Ureter (tissue), 1 donor: Measurements from ENCODE around the gene FSIP2. TPM values are rescaled to one million over a fixed set of nuclear protein-coding genes. Genes with fewer than 3 reads are reported as not detected.

Source experiments
- DNase-seq: peaks from one replicate; pipeline ENCODE4 v3.0.0-alpha.2; 2020; ENCODE audit warnings: low spot score
- total RNA-seq: library from RNA; stranded (reverse); gene quantifications from one replicate; pipeline ENCODE4 v1.2.4, GENCODE V29; 2023
- donor health status: DM: yes; HTN: yes; CAD: no.

The FSIP2 gene, protein sequence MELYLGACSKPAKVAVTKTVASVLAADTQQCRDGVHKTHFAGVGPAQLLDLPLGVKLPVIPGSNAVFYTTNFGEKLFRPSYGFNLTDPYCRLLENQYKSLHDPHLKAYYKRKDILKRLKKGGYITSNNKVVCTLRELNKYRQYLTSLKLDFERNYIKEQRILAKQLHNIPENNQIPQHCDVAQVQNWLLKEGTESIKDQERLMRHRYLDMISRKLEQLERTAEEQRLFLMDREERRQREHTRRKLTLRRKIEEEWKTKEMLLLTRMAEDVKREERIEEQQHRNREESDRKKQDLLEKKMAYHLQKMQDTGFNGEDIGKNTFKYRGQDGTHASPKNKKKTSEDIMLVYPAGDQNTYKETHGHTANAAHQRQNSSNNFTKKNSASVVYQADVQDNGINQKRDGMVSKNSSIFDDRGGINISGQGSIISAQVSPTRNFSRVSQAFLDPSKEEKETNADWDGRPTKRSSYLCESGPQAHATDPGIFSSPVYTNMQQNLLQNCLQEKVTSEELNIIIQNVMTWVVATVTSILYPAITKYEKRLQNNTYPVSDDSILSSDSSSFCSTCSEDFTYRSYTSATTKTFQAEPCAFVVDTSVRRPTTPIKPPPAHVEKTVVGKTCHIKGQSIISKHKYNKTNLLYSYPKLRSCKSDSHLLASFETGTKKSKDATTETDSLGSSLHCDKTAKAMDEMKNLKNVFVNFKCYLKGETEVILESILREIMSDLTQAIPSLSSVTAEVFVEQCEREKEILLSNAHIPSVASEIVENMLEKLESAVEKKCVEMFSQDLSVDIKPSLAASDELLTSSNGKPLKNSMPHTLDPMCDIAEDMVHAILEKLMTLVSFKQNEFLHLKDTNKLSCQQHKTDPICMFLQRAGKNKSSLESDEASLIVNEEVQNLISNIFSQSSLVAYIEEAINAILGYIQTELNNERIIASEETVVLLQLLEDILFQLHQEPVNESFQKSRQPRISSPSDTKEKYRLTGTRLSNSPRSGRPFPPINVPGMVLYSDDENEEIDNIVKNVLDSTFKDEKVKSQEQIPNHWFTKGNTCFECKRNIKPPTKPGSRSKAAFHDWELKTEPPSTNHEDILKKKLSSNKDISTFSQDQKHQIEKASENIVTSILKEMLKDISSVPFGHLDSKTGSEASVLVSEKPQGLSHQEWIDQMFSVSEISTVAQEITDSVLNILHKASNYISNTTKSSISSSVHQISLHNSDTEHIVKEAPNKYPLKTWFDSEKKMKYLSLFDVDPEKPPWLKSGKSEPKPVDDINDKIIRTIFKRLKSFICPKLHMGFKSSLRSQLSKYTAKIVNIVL (N-terminal part only)
- total RNA-seq, result 5.8 TPM

DNA sequence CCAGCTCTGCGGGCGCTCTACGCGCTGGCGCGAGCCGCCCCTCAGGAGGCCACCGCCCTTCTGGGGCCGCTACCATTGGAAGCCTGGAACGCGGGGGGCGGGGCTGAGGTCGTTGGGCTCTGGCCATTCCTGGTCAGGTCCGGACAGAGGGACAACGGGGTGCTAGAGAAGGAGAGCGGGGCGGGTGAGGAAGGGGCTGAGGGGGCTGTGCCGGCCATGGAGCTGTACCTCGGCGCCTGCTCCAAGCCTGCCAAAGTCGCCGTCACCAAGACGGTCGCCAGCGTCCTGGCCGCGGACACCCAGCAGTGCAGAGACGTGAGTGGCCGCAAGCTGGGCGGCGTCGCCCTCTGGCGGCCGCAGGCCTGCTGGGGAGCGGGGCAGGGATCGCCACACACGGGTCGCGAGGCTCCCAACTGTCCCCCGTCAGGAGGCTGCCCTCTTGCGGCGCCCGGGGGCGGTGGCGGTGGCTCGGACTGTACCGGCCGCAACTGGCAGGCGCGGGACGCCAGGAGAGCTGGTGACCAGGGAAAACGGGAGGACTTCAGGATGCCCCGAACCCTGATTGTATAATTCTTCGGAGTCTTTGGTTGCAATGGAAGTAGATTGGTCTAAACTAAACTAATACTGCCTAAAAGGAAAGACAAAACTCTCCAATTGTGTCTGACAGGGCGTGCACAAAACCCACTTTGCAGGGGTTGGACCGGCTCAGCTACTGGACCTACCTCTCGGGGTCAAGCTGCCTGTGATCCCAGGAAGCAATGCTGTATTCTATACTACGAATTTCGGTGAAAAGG, at the start of gene FSIP2:
TSS of gene FSIP2 (plus strand) at position 126 of the 794 bp plus-strand sequence. CDS start at position 217, 91 bp downstream.
- peak; percentile 77 for DNase-seq

DNA sequence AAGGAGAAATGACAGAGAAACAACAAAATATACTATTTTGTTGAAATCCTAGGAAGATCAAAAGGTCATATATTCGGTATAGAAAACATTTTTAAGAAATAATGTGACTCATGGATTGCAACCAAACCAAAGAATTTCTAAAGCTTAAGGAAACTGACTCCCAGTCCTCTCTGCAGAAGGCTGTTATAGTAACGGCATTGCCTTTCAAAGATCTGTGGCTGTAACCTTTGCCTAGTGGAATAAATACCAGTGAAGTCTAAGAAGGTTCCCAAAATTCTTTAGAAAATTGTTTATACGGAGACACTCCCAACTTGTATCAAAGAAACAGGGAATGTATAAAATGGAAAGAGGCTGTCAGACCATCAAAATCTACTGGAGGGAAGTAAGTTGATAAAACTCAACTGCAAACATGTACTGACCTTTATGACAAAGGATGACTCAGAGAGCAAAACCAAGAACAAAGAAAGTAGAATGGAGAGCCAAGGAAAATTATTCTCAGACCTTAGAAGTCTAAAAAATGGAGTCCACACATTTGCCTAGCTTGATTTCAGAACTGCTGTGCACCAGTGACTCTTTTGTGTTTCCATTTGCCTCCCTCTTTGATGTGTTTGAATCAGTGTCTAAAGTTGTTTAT, 48.6 kb upstream of the FSIP2 start:
- no peak for DNase-seq

DNA sequence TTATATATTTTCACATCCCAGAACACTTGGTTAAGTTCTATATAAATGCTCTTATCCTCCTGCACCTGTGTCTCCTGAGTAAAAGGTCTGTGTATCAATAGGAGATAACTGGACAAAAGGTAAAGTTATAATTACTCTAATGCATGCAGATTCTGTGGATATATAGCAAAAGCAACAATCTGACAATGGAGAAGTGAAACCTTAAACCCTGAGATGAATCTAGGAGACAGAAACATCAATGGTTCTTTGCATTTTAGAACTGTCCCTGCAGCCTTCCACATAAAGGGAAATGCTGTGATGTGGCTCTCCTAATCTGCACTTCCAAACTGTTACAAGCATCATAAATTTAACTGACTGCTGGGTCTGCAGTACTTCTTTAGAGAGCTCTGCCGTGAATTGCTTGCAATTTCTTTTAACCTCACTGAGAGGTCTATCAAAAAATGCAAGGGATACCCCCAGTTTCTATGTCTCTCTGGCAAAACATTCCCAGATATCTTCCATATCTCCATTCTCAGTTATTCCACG, 42.8 kb upstream of the FSIP2 start:
- no peak for DNase-seq

DNA sequence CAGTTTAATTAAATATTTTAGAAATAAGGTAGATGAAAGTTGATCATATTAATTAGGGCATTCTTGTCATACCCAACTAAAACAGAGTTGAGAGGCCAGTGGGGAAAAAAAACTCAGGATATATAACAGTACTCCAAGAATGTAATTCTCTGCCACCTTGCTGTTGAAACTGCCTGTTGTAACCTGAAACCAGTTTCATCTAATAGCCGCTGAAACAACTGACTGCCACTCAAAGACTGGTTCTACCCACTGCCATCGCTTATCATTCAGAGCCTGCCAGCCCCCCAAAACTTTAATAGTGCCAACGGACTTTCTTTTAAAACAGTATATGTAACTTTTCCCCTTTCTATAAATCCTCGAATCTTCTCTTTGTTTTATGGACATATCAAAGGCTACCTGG, 37.7 kb upstream of the FSIP2 start:
- no peak for DNase-seq

DNA sequence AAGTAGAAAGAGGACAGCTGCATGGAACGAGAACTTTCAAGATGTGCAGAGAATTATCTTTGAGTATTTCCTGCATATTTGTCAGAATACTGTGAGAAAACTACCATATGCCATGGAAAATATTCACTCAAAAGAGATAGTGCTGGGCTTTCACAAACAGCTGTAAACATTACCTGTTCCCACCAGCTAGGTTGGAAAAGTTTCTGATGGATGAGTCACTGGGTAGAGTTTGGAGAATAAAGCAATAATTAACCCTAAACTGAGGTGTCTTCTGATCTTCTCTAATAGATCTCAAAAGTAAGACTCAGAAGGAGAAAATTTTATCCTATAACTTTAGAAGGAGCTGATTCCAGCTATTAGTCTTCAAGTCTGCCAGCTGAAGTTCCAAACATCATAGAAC, 3.9 kb upstream of the FSIP2 start:
- no peak for DNase-seq

DNA sequence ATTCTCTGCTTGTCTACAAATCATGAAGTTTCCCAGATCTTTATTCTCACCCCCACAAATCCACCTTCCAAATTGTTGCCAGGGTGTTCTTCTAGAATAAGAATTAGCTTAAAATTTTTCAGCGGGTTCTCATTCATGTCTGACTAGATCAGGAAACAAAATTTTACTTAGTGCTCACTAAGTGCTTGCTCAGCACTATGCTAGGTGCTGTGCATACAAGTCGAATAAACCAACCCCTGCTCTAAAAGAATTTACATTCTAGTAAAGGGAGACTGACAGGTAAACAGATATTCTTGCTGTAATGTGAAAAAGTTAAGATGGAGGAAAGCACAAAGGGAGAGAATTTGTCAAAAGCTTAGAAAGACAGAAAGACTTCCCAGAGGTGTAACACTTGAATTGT, 2.4 kb upstream of the FSIP2 start:
- no peak for DNase-seq

DNA sequence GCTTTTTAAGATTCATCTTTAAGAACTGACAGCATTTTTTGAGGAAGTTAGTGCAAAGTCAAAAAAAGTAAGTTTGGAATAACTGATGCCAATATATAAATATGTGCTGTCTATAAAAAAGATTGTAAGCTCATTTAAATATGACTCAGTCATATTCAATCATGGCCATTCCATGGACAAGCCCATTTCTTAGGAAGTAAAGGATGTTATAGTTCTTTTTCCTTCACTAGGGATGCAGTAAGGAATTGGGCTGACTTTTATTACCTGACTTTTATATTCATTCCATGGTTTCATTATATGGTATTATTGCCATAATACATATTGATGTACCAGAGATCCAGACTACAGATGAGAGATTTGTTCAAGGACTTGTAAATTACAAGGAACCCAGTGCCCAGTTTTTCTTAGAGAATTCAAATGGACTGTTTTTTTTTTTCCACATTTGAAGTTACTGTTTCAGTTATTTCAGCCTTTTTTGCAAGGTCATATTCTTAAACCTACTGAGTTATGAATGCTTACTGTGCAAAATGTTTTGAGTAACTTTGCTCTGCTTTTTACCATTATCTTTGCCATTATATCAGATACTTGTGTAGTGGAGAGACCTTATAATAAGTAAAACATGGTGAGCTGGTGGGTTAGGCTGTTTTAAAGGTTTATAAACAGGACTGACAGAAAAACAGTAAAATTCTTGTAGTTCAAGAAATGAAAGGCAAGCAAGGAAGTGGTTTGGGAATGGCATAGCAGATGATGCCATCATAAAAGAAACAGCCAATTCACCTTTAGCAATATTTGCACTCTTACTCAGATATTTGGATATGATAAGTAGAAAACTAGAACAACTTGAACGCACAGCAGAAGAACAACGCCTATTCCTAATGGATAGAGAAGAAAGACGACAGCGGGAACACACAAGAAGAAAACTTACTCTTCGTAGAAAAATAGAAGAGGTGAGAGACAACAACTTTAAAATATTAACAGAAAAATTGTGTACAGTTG, 7.6 kb downstream of the FSIP2 start:
- DNase-seq, result no peak

DNA sequence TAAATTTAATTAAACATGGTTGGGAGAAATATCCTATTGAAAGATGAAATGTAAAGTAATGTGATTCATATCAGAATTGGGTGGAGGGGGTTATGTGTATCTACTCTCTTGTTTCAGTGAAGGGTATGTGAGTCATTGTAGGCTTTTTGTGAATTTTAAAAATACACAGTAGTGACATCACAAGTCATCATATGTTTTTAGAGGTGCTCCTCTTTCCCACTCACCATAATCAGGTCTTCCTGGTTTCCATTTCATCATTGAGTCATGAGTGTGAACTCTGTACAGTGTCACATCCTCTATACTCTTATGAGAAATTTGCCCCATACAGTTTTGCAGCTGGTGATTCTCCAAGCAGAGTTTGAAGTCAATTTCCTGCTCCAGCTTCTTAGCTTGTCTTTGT, 18.8 kb downstream of the FSIP2 start:
- no peak for DNase-seq

DNA sequence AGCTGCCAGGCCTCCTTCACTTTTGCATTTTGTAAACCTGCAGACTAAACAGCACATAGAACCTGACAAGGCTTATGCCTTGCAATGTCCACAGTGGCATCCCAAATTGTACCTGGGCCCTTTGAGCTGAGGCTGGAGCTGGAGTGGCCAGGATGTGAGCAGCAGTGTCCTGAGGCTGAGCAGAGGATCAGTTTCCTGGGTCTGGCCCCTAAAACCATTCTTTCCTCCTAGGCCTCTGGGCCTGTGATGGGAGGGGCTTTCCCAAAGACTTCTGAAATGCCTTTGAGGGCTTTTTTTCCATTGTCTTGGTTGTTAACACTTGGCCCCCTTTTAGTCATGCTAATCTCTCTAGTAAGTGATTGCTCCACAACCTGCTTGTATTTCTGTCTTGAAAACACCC, 32.8 kb downstream of the FSIP2 start:
- DNase-seq, result no peak

DNA sequence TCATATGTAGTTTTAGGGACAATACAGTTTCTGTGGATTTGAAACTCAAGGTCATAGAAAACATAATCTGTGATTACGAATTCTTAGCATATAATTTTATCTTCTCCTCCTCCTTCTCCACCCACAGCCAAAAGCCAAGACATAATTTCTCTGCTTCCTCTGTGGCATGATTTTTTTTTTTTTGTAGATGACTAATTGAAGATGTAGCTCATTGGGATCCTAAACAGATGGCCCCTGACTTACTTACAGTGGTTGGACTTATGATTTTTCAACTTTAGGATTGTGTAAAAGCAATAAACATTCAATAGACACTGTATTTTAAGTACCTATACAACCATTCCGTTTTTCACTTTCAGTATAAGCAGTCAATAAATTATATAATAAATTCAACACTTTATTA, 42.3 kb downstream of the FSIP2 start:
- DNase-seq, result no peak

DNA sequence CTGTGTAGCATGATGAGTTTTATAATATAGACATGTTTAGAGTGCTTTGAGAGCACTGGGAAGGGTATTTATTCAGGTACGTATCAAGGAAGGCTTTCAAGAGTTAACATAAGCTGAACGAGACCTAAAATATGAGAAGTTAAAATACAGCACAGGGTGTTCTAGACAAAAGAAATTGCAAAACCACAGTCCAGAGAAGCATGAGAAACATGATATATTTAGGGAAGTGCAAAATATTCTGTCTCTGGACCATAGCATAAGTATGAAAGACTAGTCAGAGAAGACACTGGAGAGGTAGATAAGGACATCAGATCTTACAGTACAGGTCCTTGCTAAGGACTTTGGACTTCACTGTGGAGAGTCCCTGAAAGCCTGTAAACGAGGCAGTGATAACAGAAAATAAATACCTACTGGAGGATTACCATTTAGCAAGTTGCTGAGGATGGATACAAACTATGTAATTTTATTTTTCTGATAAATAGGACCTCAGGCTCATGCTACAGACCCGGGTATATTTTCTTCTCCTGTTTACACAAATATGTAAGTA, 43.7 kb downstream of the FSIP2 start:
- no peak for DNase-seq

DNA sequence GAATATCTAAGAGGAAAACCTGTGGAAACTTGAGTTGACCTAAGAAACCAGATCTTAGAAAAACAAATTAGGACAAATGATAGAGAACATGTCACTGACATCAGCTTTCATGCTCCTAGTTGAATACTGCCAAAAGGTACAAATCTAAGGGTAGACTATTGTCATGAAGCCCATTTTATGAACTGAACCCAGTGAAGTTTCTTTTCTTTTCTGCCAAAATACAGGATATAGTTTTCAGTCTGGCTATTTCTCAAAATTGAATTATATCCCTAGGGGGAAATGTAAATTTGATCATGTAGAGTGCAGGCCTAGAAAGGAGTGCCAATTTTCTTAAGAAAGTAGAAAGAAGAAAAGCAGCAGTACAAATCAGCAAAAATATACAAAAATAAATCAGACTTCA, 46.6 kb downstream of the FSIP2 start:
- DNase-seq, result no peak

DNA sequence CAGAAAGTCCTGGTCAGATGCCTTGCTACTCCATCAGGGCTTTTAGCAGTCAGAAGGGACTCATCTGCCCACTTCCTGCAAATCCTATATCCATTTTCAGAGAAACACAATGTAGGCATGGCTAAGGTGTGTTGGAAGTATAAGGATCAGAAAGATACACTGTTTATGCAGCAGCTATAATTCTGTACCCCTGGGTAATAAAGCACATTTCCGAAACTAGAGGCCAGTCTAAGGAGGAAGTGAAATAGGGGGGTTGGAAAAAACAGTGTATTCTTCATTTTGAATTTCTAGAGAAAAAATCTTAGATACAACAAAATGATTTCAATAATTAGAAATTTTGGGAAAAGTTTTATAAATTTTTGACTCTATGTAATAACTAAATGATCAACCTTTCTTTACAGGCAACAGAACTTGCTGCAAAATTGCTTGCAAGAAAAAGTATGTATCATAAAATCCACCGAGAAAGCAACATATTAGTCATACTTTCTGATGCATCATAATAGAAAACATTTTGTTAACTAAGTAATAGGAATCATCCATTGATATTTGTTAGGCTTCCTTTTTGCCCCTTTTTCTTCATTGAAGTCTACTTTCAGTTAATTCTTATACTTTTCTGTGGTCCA, 47.4 kb downstream of the FSIP2 start:
- no peak for DNase-seq

DNA sequence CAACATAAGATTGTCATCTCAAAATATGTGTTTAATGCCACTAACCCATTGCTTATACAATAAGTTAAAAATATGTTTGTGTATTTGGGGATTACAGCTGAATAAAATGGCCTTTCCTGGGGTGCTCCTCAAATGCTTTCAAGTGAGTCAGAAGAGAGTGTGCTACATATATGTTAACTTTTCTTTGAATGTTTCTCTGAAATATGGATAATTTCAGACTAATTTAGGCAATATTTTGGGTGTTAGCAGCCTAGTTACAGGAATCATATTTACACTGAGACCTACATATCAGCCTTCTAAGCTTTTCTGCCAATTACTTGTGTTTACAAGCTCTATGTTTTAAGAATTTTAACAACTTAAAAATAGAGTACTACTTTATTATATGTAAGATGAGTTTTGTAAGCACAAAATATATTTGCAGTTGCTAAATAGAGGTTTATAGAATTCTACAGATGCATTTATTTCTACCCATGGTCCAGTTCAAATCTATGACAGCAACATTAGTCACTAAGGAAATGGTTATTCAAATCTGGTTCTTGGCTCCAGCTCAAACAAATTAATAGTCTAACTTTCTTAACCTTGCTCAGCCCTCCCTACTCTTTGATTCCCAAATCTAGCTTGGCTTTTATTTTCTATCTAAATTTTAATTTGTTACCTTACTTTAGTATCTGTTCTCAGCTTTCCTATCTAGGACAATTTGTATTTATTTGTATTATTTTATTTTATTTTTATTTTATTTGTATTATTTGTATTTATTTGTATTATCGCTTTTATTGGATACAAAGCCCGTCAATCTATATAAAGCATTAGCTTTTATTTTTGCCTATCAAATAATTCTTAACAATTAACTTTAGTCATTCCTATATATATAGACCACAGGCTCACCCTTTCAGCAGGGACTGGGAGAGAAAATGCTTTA, 48.9 kb downstream of the FSIP2 start:
- no peak for DNase-seq

DNA sequence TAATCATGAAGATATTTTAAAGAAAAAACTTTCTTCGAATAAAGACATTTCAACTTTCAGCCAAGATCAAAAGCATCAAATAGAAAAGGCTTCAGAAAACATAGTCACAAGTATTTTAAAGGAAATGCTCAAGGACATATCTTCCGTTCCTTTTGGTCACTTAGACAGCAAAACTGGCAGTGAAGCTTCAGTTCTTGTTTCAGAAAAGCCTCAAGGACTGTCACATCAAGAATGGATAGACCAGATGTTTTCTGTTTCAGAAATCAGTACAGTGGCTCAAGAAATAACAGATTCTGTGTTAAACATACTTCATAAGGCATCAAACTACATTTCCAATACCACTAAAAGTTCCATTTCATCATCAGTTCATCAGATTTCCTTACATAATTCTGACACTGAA, 51.8 kb downstream of the FSIP2 start:
- no peak for DNase-seq

DNA sequence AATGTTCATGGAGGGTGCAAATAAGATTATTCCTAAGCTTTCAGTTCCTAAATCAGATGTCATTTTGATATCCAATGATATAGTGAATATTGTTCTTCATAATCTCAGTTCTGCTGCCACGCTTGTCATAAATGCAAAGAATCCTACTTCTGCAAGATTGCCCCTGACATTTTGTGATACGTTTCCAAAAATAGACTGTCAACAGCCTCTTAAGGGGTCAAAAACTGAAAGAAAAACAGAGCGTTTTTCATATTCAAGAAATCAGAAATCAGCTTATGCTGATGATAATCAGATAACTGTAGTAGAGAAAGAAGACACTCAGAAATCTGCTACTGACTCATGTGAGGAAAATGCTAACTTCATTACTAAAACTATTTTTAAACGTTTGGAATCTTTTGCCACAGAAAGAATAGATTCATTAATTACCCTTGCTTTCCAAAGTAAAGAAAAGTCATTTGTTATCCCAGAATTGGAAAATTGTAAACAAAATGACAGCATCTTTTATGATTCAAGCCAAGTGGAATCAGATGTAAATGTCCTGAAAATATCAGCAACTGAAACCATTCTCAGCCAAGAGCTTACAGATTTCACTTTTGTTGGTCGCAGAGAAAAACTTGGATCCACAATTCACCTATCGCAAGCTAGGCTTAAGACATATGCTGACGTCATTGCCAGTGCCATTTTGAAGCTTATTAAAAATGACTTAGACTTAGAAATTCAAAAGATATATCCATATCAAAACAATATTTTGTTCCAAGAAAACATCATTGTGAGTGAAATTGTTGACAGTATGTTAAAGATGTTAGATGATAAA, 55.1 kb downstream of the FSIP2 start:
- no peak for DNase-seq
